T-helper 2 cell treated with Interferon-gamma antibody and Interleukin-4, amounts not matched to agents 100 ng/mL and 5 ng/mL, for 36 hours (primary cell): ENCODE measurements around the gene ACE. TPM values are rescaled to one million over a fixed set of nuclear protein-coding genes. Genes with fewer than 3 reads are reported as not detected.

ENCODE experiments used
- intact Hi-C: fragments of 100-400 bp; cut with micrococcal nuclease; formaldehyde crosslinking; loops from one replicate; pipeline ENCODE4 v1.15.1; 2023
- total RNA-seq: library from RNA; stranded (reverse); gene quantifications from 2 replicates; pipeline ENCODE4 v1.2.3, GENCODE V29; 2022

The ACE gene
- total RNA-seq, 1 donor from 2014 or later, result 1.5 TPM

GRCh38 chr17:63514477-63514876 lies 37.6 kb downstream of the ACE start:
- intact Hi-C loops, result no loop called here

- intact Hi-C loops, result no loop called here
These were observed 38.1 kb downstream of the ACE start for GRCh38 chr17:63514974-63515373.

DNA sequence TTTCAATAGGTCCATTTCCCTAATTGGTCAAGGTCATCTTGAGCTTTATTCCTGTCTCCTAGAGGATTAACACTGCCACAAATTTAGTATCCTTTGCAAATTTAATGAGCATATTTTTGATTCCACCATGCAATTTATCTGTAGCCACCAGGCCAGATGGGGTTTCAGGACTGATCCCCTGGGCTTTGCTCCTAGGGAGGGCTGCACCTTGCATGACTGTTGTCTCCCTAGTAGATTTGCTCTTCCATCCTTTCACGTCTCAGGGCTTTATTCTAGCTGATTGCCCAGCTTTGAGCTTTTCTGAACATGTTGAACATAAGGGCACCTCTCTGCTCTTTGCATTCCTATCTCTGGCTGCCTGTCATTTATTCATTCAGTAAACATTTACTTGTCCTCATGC lies 38.6 kb downstream of the ACE start:
- intact Hi-C loops, result no loop called here

DNA sequence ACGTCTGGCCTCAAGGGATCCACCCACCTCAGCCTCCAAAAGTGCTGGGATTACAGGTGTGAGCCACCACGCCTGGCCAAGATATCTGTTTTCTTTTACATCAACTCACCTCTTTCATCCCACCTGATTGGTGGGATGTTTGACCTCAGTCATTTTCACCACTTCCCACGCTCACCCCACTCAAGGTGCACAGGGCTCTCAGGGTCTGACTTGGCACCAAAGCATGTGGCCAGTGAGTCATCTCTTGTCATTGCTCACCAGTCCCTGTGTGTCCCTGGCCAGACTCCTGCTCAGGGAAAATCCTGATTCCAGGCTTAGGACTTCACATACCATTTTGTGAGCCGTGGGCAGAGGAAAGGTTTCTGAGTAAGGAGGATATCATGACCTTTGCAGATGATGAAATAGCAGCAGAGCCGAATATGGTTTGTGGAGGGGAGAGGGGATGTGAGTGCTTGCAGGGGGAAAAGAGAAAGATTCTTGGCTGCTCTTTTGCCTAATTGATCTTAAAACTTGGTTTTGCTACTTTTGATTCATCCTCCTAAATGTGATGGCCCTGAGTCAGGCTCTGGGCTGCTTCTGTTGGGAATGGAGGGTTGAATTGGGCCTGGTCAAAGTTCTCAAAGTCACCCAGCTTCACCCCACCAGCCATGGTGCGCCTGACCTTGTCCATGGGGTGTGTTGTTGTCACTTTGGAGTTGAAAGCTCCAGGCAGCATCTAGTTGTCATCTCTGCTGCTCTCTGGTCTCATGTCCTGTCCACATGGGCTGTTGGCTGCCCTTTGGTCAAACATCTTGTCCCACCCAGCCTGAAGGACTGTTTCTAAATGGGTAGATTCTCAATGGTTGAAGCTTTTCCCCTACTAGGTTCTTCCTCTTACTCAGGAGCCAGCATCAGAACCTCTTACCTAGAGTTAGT lies 40.3 kb downstream of the ACE start:
- intact Hi-C loops, result no loop called here

- intact Hi-C loops, result no loop called here
These were observed 41.1 kb downstream of the ACE start for GRCh38 chr17:63517825-63518534.

DNA sequence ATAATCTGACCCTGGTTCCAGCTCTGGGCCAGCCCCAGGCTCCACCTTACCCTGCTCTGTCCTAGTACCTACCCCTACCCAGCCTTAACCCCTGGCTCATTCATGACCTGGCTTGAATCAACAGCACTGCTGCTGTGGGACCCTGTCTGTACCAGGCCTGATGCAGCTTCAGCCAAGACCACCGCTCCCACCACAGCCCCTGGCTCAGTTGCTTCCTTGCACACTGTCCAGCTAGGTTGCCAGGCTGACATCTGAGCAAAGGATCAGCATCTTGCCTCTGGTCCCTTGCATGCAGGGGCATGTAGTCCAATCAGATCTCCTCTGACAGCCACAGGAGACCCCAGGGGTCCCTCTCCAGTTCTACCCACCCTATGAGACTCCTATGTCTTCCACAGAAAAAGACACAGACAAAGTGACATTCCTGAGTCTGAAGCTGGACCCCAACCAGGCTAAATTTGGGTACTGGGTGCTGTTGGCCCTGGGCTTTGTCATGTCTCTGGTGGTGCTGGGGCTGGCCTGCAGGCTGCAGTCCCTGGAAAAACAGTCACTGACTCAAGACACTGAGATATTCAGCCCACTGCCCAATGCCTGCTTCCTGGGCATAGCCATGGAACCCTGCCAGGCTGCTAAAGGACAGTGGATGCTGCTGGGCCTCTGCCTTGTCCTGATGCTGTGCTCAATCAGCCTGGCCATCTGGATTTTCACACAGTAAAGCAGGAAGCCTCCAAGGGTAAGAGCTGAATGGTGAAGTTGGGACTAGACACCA lies 42.4 kb downstream of the ACE start:
- intact Hi-C loops, result no loop called here

- intact Hi-C loops, result no loop called here
These were observed 43.4 kb downstream of the ACE start for GRCh38 chr17:63519972-63520882.

DNA sequence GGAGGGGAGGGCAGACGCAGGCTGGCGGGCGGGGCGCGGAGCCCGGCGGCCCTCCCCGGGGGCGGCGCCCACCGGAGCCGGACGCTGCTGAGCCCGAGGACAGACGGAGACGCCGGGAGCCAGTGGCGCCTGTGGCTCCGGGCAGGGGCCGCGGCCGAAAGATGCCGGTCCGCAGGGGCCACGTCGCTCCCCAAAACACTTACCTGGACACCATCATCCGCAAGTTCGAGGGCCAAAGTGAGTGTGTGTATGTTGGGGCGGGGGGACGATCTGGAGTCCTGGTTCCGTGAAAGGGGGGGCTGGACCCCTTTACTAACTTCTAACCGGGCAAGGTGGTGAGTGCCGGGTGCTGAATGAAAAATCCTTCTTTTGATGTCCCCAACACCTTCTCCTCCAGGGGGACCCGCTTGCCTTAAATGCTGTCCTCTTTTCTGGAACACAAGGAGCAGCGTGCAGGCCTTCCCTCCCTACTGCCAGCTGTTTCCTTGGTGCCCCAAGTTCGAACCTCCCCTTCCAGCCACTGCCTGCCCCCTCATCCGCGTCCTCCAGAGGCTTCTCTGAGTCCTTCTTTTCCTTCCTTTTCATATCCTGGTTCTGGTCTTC lies 46.5 kb downstream of the ACE start, which contains the start of gene KCNH6:
KCNH6 (plus strand) TSS at position 106 of the 603 bp plus-strand sequence; CDS start at position 162, 56 bp downstream.
- intact Hi-C loops, result loop anchor here (1.0 kb wide), 1 partner anchor 27 kb away; the partner anchor contains the start of gene DCAF7

DNA sequence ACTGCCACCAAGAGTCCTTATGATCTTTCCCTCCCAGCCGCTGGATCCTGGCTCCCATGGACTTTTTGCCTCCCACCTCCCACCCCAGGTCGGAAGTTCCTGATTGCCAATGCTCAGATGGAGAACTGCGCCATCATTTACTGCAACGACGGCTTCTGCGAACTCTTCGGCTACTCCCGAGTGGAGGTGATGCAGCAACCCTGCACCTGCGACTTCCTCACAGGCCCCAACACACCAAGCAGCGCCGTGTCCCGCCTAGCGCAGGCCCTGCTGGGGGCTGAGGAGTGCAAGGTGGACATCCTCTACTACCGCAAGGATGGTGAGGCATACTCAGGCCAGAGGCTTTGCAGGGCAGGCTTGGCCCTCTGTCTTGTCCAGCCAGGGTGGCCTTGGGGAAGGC lies 47.2 kb downstream of the ACE start:
- intact Hi-C loops, result no loop called here

DNA sequence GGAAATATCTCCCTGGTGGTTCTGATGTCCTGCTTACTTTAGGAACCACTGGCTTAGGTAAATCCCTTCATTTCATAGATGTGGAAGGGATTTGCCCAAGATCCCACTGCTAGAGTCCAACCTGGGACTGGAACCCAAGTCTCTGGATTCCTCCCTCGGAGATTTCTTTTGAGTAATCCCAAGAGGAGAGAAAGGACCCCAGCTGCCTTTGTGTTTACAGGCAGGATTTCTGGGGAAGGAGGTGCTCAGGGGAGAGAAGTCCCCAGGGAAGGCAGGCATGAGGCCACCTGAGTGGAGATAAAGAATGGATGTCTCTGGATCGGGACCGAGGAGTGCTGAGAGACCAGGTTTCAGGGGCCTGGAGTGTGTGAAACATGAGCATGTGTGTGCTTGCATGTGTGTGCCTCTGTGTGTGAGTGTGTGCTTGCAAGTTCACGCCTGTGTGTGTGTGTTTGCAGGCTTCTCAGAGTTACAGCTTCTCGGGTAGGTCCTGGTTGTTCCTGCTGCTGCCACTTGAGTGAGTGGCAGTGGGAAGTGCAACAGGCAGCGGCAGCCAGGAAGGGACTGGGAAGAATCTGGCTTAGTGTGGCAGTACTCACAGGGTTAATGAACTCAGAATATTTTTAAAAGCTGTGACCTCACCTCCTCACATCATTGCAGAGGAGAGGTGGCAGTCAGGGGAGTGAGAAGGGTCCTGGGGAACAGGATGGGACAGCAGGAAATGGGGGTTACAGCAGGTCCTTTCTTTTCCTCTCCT lies 48.5 kb downstream of the ACE start:
- intact Hi-C loops, result no loop called here

DNA sequence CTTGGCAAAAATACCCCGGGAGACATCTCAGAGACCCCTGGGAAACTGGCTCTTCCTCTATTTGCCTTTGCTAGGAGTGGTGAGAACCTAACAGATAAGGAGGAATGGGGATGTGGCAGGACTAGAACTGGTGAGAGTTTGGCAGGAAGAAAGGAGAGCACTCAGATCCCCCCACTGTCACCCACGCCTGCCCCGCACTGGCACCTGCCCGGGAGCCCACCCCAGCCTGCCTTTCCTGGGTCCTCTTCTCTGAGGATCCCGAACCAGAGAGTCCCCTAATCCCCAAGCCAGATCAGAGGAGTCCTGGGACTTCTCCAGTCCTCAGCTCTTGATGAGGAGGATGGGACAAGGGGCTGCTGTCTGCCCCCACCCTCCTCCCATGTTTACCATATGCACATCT lies 50.0 kb downstream of the ACE start:
- intact Hi-C loops, result no loop called here

DNA sequence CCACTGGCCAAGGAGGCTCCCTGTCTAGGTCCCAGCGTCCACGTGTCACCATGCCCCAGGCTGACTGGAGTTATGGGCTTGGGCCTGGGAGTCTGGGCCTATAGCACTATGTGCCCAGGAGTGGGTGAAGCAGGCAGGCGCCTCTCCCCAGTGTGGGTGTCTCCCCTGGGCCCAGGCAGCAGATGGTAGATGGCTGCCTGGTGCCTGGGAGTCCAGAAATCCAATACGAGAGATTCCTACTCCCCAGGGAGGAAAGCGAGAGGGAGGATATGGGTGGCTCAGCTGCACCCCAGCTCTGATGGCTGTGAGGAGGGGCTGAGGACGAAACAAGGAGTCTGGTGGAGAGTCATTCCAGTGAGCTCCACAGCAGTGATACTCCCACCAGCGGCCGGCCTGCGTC lies 51.3 kb downstream of the ACE start:
- intact Hi-C loops, result no loop called here

DNA sequence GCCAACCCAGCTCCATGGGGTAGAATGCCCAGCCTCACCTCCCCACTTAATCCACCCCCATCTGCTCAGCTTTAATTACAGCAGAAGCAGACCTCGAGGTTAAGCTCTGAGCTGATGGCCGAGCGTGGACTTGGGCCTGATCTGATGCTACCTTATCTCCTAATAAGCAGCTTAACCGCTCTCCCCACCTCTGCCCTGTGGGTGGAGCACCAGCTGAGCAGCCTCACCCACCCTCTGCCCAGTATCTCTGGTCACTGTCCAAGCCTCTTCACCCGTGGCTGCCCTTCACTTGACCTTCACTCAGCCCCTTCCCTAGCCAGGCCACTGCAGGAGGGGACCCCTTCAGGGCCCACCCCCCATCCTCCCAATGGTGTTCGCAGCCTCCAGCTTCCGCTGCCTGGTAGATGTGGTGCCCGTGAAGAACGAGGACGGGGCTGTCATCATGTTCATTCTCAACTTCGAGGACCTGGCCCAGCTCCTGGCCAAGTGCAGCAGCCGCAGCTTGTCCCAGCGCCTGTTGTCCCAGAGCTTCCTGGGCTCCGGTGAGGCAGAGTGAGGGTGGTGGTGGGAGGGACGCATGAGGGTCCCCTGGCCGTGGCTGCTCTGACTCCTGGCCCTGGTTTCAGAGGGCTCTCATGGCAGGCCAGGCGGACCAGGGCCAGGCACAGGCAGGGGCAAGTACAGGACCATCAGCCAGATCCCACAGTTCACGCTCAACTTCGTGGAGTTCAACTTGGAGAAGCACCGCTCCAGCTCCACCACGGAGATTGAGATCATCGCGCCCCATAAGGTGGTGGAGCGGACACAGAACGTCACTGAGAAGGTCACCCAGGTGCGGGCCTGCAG lies 53.1 kb downstream of the ACE start:
- intact Hi-C loops, result no loop called here

DNA sequence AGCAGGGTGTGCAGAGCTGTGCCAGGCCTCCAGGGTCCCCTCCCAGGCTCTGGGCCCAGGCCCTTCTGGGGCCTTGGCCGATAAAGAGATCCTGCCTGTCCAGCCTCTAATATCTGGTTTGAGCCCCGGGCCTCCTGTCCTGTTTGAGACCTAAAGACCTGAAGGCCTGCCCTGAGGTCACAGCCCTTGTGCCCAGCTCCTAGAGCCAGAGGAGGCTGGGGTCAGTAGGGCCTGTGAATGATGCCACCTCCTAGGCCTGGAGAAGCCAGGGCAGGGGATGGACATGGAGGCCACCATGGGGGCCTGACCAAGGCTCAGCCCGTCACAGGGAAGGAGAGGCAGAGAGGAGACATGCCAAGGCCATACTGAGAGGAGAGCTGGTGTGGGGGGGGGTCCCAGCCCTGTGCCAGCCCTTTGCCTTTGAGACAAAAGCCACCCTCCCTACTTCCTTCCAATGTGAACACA lies 53.7 kb downstream of the ACE start:
- intact Hi-C loops, result no loop called here

DNA sequence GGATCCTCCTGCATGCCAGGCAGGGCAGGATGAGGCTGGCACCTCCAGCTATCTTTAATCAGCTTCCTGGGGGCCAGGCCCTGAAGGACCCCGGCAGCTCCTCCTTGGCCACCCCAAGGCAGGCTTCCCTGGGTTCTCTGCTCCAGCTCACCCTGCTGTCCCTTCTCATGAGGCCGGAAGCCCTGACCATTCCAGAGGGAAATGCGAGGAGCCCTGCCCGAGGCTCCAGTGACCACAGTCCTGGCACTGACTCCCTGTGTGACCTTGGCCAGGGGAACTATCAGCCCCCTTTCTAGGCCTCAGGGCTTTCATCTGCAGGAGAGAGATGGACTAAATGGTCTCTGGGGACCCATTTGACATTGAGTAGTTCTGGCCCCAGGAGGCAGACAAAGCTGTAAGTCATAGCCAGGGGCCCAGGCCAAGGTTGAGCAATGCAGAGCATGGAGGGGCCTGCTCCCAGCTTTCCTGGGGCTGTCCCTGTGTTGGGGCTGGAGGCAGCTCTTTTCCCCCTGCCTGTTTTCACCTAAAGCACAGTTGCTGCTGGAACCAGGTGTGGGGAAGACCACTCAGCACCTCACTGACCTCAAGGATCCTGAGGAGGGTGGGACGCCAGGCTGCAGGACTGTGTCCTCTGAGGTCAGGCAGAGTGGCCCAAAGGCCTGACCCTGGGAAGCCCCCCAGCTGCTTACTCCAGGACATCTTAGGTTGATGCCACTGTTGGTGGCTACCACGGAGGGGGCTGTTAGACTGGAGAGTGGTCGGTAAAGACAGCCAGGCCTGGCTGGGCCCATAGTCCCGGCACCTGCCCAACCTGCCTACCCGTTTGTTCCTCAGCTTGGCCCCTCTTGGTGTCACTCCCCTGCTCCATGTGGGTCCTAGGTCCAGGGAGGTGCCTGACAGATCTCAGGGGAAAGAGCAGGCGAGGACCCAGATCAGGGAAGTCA lies 54.4 kb downstream of the ACE start:
- intact Hi-C loops, result no loop called here

GRCh38 chr17:63533433-63534077 lies 56.7 kb downstream of the ACE start:
- intact Hi-C loops, result no loop called here

GRCh38 chr17:63534078-63534570 lies 57.3 kb downstream of the ACE start:
- intact Hi-C loops, result no loop called here
